HUES64 (cell line): ENCODE data around the gene ADARB1.

Source experiments
- H3K27ac ChIP-seq: 2 replicates; pipeline ENCODE4 v1.7.0; 2013; ENCODE audit warnings: low read depth, low read length, inconsistent platforms
- H3K27me3 ChIP-seq: 2 replicates; pipeline ENCODE4 v1.6.1; 2013; ENCODE audit warnings: mild to moderate bottlenecking, low read length; ENCODE audit not compliant: insufficient read depth
- H3K36me3 ChIP-seq: 2 replicates; pipeline ENCODE4 v1.6.1; 2013; ENCODE audit warnings: mild to moderate bottlenecking, low read length; ENCODE audit not compliant: insufficient read depth
- H3K4me1 ChIP-seq: 2 replicates; pipeline ENCODE4 v1.6.1; 2013; ENCODE audit warnings: mild to moderate bottlenecking, low read length, moderate library complexity; ENCODE audit not compliant: insufficient read depth
- H3K4me3 ChIP-seq: 2 replicates; pipeline ENCODE4 v1.5.1; 2013; ENCODE audit warnings: mild to moderate bottlenecking, low read length, moderate library complexity
- H3K9ac ChIP-seq: 2 replicates; pipeline ENCODE4 v1.6.1; 2013; ENCODE audit warnings: mild to moderate bottlenecking, low read depth, low read length
- H3K9me3 ChIP-seq: 2 replicates; pipeline ENCODE4 v1.6.1; 2013; ENCODE audit warnings: low read depth, low read length; ENCODE audit not compliant: insufficient read depth
- WGBS: fragments of 150-250, 120-280 bp; methylation state at CpG from one replicate; pipeline ENCODE4 v1.1.7; 2013; ENCODE audit warnings: missing lambda C conversion rate; 5-methylcytosine and 5-hydroxymethylcytosine counted together

ADARB1 gene

GRCh38 chr21:45050797-45051489 is 23.4 kb upstream of the ADARB1 start:
- WGBS = 71% methylated on average over 19 of the region's 19 CpGs
- peaks cover 8% of the 10 kb centered on the region; the same call in 1 of the 2 replicates for H3K9me3 ChIP-seq
- H3K9ac ChIP-seq = no peak overlapping the region

GRCh38 chr21:45051580-45052434 is 22.6 kb upstream of the ADARB1 start:
- no peak overlapping the region for H3K4me3 ChIP-seq
- peaks cover 17% of the 10 kb centered on the region for H3K4me1 ChIP-seq
- H3K27ac ChIP-seq = no peak overlapping the region
- no peak overlapping the region for H3K9ac ChIP-seq
- H3K36me3 ChIP-seq = no peaks in the 10 kb centered on the region
- WGBS = 82% methylated on average over 24 of the region's 24 CpGs
- peaks cover 6% of the 10 kb centered on the region; the same call in 1 of the 2 replicates for H3K9me3 ChIP-seq
- H3K27me3 ChIP-seq = no peaks in the 10 kb centered on the region

More at GRCh38 chr21:45050797-45051489, 23.4 kb upstream of the ADARB1 start:
- Histone ChIP-seq H3K4me3 (no peak overlapping the region), H3K27ac (no peak overlapping the region), H3K27me3 (no peaks in the 10 kb centered on the region), H3K36me3 (no peaks in the 10 kb centered on the region), H3K4me1 (peaks cover 17% of the 10 kb centered on the region)

GRCh38 chr21:45052960-45053359 is 21.4 kb upstream of the ADARB1 start:
- no peaks in the 10 kb centered on the region for H3K27me3 ChIP-seq
- no peaks in the 10 kb centered on the region for H3K36me3 ChIP-seq
- no peak overlapping the region for H3K9ac ChIP-seq
- 96% methylated on average over 10 of the region's 10 CpGs for WGBS
- H3K4me1 ChIP-seq = peaks cover 17% of the 10 kb centered on the region
- no peaks in the 10 kb centered on the region for H3K9me3 ChIP-seq
- no peak overlapping the region for H3K4me3 ChIP-seq
- H3K27ac ChIP-seq = no peak overlapping the region

GRCh38 chr21:45053561-45054226 is 20.7 kb upstream of the ADARB1 start:
- Histone ChIP-seq H3K4me1 (peaks cover 17% of the 10 kb centered on the region), H3K9me3 (no peaks in the 10 kb centered on the region), H3K27me3 (no peaks in the 10 kb centered on the region), H3K9ac (no peak overlapping the region), H3K4me3 (no peak overlapping the region), H3K36me3 (no peaks in the 10 kb centered on the region), H3K27ac (no peak overlapping the region)
- WGBS = 88% methylated on average over 8 of the region's 8 CpGs

GRCh38 chr21:45054227-45054926 is 20.0 kb upstream of the ADARB1 start:
- Histone ChIP-seq H3K4me1 (peaks cover 17% of the 10 kb centered on the region), H3K4me3 (no peak overlapping the region), H3K9ac (no peak overlapping the region), H3K36me3 (no peaks in the 10 kb centered on the region), H3K9me3 (no peaks in the 10 kb centered on the region), H3K27ac (no peak overlapping the region), H3K27me3 (no peaks in the 10 kb centered on the region)
- WGBS = 87% methylated on average over 18 of the region's 18 CpGs

GRCh38 chr21:45054927-45055612 is 19.3 kb upstream of the ADARB1 start:
- no peak overlapping the region for H3K9ac ChIP-seq
- H3K9me3 ChIP-seq = no peaks in the 10 kb centered on the region
- no peak overlapping the region for H3K4me3 ChIP-seq
- no peaks in the 10 kb centered on the region for H3K27me3 ChIP-seq
- H3K36me3 ChIP-seq = no peaks in the 10 kb centered on the region
- 92% methylated on average over 37 of the region's 37 CpGs for whole genome bisulfite sequencing
- H3K4me1 ChIP-seq = peaks cover 14% of the 10 kb centered on the region
- no peak overlapping the region for H3K27ac ChIP-seq

- Histone ChIP-seq H3K36me3 (no peaks in the 10 kb centered on the region), H3K9ac (no peak overlapping the region), H3K4me3 (no peak overlapping the region), H3K27me3 (no peaks in the 10 kb centered on the region), H3K9me3 (no peaks in the 10 kb centered on the region), H3K27ac (no peak overlapping the region), H3K4me1 (peaks cover 8% of the 10 kb centered on the region)
- 93% methylated on average over 16 of the region's 16 CpGs for WGBS
Observed at GRCh38 chr21:45055861-45056260, 18.5 kb upstream of the ADARB1 start.

- WGBS = 90% methylated on average over 22 of the region's 22 CpGs
Observed at GRCh38 chr21:45056296-45056904, 18.0 kb upstream of the ADARB1 start.

GRCh38 chr21:45056917-45057560 is 17.3 kb upstream of the ADARB1 start:
- no peak overlapping the region for H3K4me3 ChIP-seq

More at GRCh38 chr21:45056296-45056904, 18.0 kb upstream of the ADARB1 start:
- Histone ChIP-seq H3K27ac (no peak overlapping the region), H3K36me3 (no peaks in the 10 kb centered on the region), H3K4me1 (peaks cover 2% of the 10 kb centered on the region), H3K27me3 (no peaks in the 10 kb centered on the region), H3K9me3 (no peaks in the 10 kb centered on the region), H3K4me3 (no peak overlapping the region), H3K9ac (no peak overlapping the region)

GRCh38 chr21:45057886-45058285 is 16.5 kb upstream of the ADARB1 start:
- H3K27me3 ChIP-seq = no peaks in the 10 kb centered on the region

More at GRCh38 chr21:45056917-45057560, 17.3 kb upstream of the ADARB1 start:
- no peaks in the 10 kb centered on the region for H3K9me3 ChIP-seq
- no peaks in the 10 kb centered on the region for H3K4me1 ChIP-seq
- H3K27me3 ChIP-seq = no peaks in the 10 kb centered on the region
- H3K36me3 ChIP-seq = no peaks in the 10 kb centered on the region
- no peak overlapping the region for H3K9ac ChIP-seq
- no peak overlapping the region for H3K27ac ChIP-seq
- 93% methylated on average over 12 of the region's 12 CpGs for WGBS

More at GRCh38 chr21:45057886-45058285, 16.5 kb upstream of the ADARB1 start:
- no peak overlapping the region for H3K27ac ChIP-seq
- H3K36me3 ChIP-seq = no peaks in the 10 kb centered on the region
- H3K4me3 ChIP-seq = no peak overlapping the region
- H3K9me3 ChIP-seq = no peaks in the 10 kb centered on the region
- no peak overlapping the region for H3K9ac ChIP-seq
- H3K4me1 ChIP-seq = no peaks in the 10 kb centered on the region
- 91% methylated on average over 14 of the region's 14 CpGs for WGBS
